Islet precursor cell (in vitro differentiated cells): Measurements from ENCODE around the gene SWI5.

Experiments used
- DNase-seq: peaks from one replicate; pipeline ENCODE4 v3.0.0-alpha.2; 2018

Gene SWI5

DNA sequence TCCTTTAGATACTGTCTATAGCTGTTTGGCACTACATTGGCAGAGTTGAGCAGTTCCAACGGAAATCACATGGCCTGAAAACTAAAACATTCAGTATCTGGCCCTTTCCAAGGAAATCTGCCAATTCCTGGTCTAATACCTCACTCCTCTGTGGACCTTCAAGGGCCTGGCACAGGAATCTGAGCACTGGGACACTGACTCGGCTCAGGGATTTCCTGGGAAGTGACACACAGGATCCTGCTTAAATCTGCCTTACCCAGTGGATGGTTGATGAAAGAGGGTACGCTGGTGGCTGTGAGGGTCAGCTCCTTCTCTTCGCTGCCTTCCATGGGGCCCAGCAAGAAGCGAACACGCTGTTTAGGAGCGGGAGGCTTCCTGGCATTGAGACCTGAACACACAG, 45.3 kb downstream of the SWI5 start:
- no peak for DNase-seq

GRCh38 chr9:128321879-128322403, 45.9 kb downstream of the SWI5 start:
- DNase-seq, result no peak

DNA sequence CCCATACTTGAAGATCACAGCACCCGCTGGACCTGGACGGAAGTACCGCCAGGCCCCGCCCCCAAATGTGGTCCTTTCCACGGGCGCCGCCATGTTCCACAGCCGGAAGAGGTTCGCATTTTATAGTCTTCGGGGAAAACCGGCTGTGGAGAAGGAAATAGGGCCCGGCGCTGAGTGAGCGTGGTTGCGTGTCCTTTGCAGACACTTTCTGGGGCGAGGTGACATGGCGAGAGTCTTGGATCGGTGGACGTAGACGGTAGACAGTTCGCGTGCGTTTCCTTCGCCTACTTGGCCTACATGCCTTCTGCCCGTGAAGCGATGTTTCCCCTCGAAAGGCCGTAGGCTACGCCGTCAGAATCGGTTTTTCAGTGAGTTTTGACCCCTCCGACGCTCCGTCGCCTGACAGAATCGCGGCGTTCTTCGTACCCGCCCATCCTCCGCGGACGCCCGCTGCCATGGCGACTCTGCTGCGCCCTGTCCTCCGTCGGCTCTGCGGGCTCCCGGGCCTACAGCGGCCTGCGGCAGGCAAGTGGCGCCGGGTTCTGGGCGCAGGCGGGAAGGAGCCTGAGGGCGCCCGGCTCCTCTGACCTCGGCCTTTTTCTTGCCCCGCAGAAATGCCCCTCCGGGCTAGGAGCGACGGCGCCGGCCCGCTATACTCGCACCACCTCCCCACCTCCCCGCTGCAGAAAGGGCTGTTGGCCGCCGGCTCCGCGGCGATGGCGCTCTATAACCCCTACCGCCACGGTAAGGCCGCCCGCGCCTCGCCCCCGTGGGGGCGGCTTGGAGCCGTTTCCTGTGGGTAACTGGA, 46.5 kb downstream of the SWI5 start, which contains the start of the genes COQ4 and TRUB2:
COQ4 (plus strand) TSS at position 436 of the 808 bp plus-strand sequence; CDS start at position 456, 20 bp downstream.
TRUB2 (minus strand) TSS at position 44 of the 808 bp plus-strand sequence; CDS start at position 5, 39 bp downstream.
- DNase-seq, result peak; percentile 97

GRCh38 chr9:128323212-128323730, 47.2 kb downstream of the SWI5 start:
- no peak for DNase-seq

DNA sequence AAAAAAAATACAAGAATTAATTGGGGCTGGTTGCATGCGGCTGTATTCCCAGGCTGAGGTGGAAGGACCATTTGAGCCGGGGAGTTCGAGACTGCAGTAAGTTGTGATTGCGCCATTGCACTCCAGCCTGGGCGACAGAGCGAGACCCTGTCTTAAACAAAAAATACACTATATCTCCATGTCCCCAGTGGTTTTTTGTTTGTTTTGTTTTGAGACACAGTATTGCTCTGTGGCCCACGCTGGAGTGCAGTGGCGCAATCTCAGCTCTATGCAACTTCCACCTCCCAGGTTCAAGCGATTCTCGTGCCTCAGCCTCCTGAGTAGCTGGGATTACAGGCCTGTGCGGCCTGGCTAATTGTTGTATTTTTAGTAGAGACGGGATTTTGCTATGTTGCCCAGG, 47.7 kb downstream of the SWI5 start:
- no peak for DNase-seq

GRCh38 chr9:128324401-128324800, 48.3 kb downstream of the SWI5 start:
- no peak for DNase-seq

DNA sequence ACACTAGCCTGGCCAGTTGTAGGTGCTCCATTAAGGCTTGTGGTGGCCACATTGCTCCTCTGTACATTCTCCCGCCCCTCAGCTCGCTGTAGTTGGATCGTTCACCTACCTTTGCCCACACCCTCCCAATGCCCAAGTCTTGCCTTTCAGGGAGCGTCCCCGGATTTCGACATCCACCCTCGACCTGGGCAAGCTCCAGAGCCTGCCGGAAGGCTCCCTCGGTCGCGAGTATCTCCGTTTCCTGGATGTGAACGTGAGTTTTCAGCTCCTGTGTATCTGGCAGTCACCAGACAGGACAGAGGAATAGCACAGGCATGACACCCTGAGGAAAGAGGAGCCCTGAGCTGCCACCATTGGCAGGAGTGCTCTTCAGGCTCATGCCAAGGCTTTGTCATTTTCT, 49.6 kb downstream of the SWI5 start:
- no peak for DNase-seq

DNA sequence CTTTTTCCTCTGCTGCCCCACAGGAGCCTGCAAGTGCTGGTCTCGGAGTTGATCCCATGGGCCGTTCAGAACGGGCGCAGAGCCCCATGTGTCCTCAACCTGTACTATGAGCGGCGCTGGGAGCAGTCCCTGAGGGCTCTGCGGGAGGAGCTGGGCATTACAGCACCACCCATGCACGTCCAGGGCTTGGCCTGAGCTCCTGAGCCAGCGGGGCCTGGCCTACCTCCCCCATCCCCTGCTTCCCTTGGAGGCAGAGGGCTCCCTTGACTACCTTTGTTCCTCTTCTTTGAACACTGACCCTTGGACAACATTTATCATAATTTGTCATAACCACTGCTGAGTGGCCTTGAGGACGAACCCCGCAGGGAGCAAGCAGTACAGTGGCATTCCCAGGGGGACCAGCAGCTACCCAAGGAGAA, 57.4 kb downstream of the SWI5 start:
- DNase-seq, result no peak

- DNase-seq, result no peak
Measured at GRCh38 chr9:128335161-128335560, 59.1 kb downstream of the SWI5 start.

DNA sequence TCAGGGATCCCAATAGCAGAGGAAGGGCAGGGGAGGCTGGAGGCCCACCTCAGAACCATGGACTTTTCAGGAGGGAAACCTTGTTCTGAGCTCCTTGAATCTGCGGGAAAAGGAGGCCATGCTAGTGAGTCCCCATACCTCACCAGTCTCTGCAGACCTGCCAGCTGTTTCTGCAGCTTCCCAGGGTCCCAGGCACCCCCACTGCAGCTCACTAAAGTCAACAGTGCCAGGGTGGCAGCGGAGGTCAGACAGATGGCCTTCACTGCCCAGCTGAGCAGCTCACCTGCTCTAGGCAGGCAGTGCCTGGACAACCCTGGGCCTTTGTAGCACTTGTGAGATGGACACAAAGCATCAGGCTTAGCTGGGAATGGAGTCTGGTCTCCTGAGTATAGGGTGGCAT, 59.8 kb downstream of the SWI5 start:
- no peak for DNase-seq

DNA sequence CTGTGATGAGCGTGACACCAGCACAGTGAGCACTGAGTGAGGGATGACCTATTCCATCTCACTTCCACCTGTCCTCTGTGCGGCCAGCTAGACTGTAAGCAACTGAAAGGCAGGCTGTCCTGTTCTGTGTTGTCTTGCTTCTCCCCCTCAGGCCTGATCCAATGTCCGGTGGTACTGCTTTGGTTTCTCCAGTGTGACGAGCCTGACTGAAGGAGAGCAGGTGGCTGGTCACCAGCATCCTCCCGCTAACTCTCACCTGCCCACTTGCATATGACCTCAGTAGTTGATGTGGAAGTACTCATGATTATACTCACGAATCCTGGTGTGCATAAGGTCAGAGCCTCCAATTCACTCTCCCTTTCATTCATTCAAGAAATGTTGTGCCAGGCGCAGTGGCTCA, 61.9 kb downstream of the SWI5 start:
- no peak for DNase-seq
